GM12873 (cell line): ENCODE measurements around the gene RAB30.

ENCODE experiments used
- CTCF ChIP-seq: IDR thresholded peaks from 2 replicates; pipeline ENCODE4 v1.5.1; 2012; ENCODE audit warnings: low read depth, mild to moderate bottlenecking, moderate library complexity, low read length, control low read depth; ENCODE audit not compliant: insufficient read depth; ENCODE audit errors: missing control alignments

Gene RAB30

GRCh38 chr11:82988936-82989627, 82.6 kb downstream of the RAB30 start:
- TF ChIP-seq CTCF = no peak

- no peak for TF ChIP-seq CTCF
Observed at GRCh38 chr11:82987997-82988396, 83.7 kb downstream of the RAB30 start.

GRCh38 chr11:82986446-82986845, 85.3 kb downstream of the RAB30 start:
- TF ChIP-seq CTCF = no peak

- TF ChIP-seq CTCF = no peak
Observed at GRCh38 chr11:82981852-82982251, 89.8 kb downstream of the RAB30 start.

GRCh38 chr11:82980947-82981346, 90.8 kb downstream of the RAB30 start:
- TF ChIP-seq CTCF = no peak

GRCh38 chr11:82980292-82980691, 91.4 kb downstream of the RAB30 start:
- TF ChIP-seq CTCF = no peak

- TF ChIP-seq CTCF = no peak
Observed at GRCh38 chr11:82979824-82980223, 91.9 kb downstream of the RAB30 start.
